GM12874 (cell line): ENCODE data around the gene SLMAP.

Source experiments
- TF ChIP-seq, protein P1 (sequence below): IDR thresholded peaks from 2 replicates; pipeline ENCODE4 v1.5.1; 2011; ENCODE audit warnings: low read depth, mild to moderate bottlenecking, control low read depth, low read length, moderate library complexity; ENCODE audit not compliant: insufficient read depth

The SLMAP gene

DNA sequence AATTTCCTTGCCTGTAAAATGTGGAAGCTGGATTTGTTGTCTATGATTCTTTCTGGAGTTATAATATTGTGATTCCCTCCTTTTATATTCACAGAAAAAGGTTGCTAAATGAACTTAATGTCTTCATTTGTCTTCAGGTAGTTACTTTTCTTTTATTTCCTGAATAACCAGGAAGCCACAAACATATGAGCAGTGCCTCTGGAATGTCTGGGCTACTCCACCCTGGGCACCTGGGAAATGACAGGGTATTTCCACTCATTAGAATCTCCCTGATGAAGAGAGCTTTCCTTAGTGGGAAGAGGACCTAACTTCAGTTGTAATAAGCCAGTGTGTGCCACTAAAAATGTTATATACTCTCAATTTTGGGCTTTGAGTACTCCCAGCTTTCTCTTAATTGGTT lies 3.8 kb upstream of the SLMAP start:
- TF ChIP-seq, protein P1, sequence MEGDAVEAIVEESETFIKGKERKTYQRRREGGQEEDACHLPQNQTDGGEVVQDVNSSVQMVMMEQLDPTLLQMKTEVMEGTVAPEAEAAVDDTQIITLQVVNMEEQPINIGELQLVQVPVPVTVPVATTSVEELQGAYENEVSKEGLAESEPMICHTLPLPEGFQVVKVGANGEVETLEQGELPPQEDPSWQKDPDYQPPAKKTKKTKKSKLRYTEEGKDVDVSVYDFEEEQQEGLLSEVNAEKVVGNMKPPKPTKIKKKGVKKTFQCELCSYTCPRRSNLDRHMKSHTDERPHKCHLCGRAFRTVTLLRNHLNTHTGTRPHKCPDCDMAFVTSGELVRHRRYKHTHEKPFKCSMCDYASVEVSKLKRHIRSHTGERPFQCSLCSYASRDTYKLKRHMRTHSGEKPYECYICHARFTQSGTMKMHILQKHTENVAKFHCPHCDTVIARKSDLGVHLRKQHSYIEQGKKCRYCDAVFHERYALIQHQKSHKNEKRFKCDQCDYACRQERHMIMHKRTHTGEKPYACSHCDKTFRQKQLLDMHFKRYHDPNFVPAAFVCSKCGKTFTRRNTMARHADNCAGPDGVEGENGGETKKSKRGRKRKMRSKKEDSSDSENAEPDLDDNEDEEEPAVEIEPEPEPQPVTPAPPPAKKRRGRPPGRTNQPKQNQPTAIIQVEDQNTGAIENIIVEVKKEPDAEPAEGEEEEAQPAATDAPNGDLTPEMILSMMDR: no peak

DNA sequence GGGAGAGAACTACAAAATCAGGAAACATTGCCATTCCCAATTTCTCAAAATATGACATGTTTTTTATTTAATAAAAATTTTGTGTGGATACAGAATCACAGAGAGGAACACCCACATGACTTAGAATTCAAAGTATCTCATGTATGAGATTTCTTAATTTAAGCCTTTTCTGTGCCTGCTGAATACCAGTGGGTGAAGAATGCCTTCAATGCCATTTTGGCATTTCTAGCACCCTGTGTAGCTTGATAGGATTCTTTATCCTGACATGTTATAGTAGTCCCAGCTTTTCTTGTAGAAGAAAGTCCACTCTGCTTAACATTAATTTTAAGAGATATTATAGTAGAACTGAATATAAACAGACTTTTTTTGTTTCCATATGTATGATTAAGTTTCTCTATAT lies 3.1 kb upstream of the SLMAP start:
- TF ChIP-seq, protein P1: no peak

DNA sequence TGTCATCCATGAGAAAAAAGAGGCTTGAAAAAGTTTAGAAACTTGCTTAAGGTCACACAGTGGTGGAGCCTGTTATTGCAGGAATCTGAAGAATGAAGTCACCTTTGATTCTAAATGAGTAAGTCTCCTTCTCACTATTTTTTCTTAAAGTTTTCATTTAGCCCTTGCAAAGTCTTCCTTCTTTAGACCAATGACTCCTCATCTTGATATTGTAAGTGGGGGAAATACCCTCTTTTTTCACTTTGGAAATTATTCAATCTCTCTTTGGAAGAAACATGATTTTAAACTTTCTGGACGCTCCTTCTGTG lies 787 bp upstream of the SLMAP start:
- TF ChIP-seq, protein P1: no peak

DNA sequence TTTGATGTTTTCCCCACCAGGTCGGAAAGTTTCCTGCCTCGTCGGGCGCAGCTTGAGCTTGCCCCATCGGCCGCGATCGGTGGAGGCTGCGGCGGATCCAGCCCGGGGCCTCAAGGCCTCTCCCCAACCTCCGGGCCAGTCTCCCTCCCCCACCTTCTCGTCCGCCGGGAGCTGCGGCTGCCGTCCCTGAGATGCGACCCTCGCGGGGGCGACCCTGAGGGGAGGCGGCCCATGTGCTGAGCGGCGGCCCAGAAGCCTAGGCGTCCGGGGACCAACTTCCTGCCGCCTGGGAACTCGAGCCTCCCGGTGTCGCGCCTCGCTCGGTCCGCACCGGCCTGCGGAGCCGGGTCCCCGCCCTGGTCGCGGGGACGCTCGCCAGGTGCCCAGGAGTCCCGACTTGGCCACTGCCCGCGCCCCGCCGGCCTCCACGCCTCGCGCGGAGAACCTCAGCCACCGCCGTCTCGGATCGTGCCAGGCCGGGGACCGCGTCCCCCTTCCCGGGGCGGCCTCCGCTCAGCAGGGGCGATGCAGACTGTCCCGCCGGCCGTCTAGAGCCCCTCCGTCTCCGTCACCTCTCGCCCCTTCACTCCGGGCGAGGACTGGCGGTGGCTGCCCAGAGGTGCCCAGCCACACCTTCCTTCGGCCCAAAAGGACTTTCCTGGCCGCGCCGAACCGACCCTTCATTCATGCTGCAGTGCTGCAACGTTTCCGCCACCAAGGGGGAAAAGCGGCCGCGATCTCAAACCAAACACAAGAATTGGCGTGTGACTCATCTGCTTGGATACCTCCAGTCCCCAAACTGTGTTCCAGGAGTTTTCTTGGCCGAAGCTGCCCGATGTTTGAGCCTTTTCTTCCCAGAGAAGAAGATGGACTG lies 656 bp downstream of the SLMAP start:
- TF ChIP-seq, protein P1: no peak

DNA sequence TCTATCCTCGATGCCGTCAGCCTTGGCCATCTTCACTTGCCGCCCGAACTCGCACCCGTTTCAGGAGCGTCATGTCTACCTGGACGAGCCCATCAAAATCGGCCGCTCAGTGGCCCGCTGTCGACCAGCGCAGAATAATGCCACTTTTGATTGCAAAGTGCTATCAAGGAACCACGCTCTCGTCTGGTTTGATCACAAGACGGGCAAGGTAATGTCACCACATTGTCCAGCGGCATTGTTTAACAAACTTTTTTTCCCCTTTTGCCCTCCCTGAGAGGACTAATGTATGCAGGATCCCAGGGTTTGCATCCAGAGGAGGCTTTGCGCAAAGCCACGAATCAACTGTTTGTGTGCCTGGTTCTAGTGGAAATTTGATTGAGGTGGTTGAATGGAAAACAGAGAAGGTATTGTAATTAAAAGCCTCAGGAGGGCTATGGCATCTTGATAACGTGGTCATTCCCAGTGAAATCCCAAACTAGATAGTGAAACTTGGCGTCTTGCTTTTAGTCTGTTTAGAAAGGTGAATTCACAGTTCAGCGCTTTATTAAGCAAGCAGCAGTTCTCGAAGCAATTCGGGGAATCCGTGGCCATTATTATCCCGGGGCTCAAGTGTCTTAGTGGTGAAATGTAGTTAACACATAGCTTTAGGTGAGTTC lies 1.7 kb downstream of the SLMAP start:
- TF ChIP-seq, protein P1: no peak

DNA sequence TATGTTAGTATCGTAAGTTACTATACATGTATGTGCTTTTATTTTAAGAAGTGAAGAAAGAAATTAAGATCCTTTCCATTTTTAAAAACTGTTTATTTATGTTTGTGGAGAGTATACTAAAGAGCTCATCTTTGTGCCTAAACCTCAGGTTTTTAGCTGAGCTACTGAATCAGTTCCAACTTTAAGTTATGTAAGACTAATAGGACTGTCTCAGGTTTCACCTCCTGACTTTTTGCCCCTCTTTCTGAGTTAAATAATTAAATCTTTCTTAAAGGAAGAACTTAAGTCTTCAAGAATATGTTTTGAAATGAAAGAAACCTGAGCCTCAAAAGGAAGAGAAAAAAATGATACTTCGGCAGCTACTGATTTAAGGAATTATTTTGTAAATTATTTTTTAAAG lies 2.6 kb downstream of the SLMAP start:
- TF ChIP-seq, protein P1: no peak

DNA sequence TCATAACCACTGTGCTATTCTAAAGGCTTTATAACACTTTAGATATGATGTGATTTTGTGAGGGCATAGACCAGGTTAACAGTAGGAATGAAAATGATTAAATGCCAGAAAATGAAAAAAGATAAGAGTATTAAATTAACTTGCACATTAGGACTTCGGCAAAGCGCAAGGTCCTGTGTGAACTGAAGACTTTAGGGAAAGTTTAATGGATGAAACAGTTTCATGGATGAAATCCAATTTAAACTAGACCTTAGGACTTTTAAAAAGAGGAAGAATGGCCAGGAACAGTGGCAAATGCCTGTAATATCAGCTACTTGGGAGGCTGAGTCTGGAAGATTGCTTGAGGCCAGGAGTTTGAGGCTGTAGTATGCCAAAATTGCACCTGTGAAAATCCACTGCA lies 8.7 kb downstream of the SLMAP start:
- TF ChIP-seq, protein P1: no peak
